GM12878 (cell line): Measurements from ENCODE around the gene KCNQ1. TPM values are rescaled to one million over a fixed set of nuclear protein-coding genes. Genes with fewer than 3 reads are reported as not detected.

Experiments
- ATAC-seq: fragments of 200-7000 bp; cut with Tn5 transposase; 3 replicates; pipeline ENCODE4 v1.9.1; 2020; ENCODE audit warnings: mild to moderate bottlenecking, moderate library complexity
- BruUV-seq: library from RNA; stranded (reverse); fragments of 400-500 nt; replicated peaks from 2 replicates; lab custom pipeline; 2021; lab: Mats Ljungman, UMichigan
- CTCF ChIA-PET: fragments of 300-600 bp; sonication (Branson Sonifier 250); formaldehyde crosslinking; extraction: SDS; loops from one replicate; lab custom pipeline; 2021; ENCODE audit warnings: inconsistent platforms; lab: Yijun Ruan, JAX
- POLR2A ChIA-PET: fragments of 350-600 bp; formaldehyde crosslinking; extraction: SDS; loops from one replicate; lab custom pipeline; 2021; ENCODE audit warnings: inconsistent platforms; lab: Charles Lee
- RAD21 ChIA-PET: fragments of 300-600 bp; sonication (Branson Sonifier 250); formaldehyde crosslinking; loops from one replicate; lab custom pipeline; 2023; ENCODE audit warnings: antibody characterized with exemption; ENCODE audit not compliant: unreplicated experiment; lab: Charles Lee
- SMC1A ChIA-PET: fragments of 300-600 bp; sonication (Branson Sonifier 250); formaldehyde crosslinking; loops from one replicate; lab custom pipeline; 2023; ENCODE audit not compliant: unreplicated experiment, uncharacterized antibody; lab: Charles Lee
- DNase-seq: peaks from one replicate; pipeline ENCODE4 v3.0.0-alpha.2; 2011; ENCODE audit warnings: low read depth, low spot score
- FAIRE-seq: peaks from 3 replicates; lab custom pipeline; 2011; peaks lifted over from hg19 to GRCh38; lab: Jason Lieb, UNC
- H2AFZ ChIP-seq: 2 replicates; pipeline ENCODE4 v1.6.0; 2011; ENCODE audit warnings: low read depth, low read length, control low read depth; ENCODE audit not compliant: control insufficient read depth
- H3K27ac ChIP-seq: 2 replicates; pipeline ENCODE4 v1.5.1; 2011; ENCODE audit warnings: control low read depth; ENCODE audit not compliant: control insufficient read depth, insufficient read depth
- H3K27me3 ChIP-seq, 2 experiments: replicated peaks in 1 of 2; 2 replicates each; pipeline versions ENCODE4 v1.6.0 to v1.6.1; 2011; ENCODE audit warnings: low read length in 1 of 2; ENCODE audit not compliant: control insufficient read depth in 2 of 2, insufficient read depth in 2 of 2
- H3K36me3 ChIP-seq, 2 experiments: 2 replicates each; pipeline ENCODE4 v1.5.1; 2011; ENCODE audit warnings: low read length in 1 of 2; ENCODE audit not compliant: control insufficient read depth in 2 of 2, insufficient read depth in 2 of 2
- H3K4me1 ChIP-seq: 2 replicates; pipeline ENCODE4 v1.6.1; 2011; ENCODE audit warnings: mild to moderate bottlenecking, low read length, moderate library complexity, mixed read lengths; ENCODE audit not compliant: control insufficient read depth, insufficient read depth
- H3K4me2 ChIP-seq: 2 replicates; pipeline ENCODE4 v1.6.0; 2011; ENCODE audit warnings: control low read depth; ENCODE audit not compliant: control insufficient read depth, insufficient read depth
- H3K4me3 ChIP-seq: fragments of 200-600 bp; sonication (generic); 2 replicates; pipeline ENCODE4 v1.5.1; 2016
- H3K79me2 ChIP-seq: 2 replicates; pipeline ENCODE4 v1.6.0; 2011; ENCODE audit warnings: low read length; ENCODE audit not compliant: control insufficient read depth, insufficient read depth
- H3K9ac ChIP-seq: 2 replicates; pipeline ENCODE4 v1.8.0; 2011; ENCODE audit warnings: low read length, control low read depth, mixed read lengths; ENCODE audit not compliant: control insufficient read depth, insufficient read depth
- H3K9me3 ChIP-seq: replicated peaks from 3 replicates; pipeline ENCODE4 v1.5.1; 2011; ENCODE audit warnings: mild to moderate bottlenecking, low read length; ENCODE audit not compliant: control insufficient read depth, insufficient read depth
- H4K20me1 ChIP-seq: 2 replicates; pipeline ENCODE4 v1.6.0; 2011; ENCODE audit not compliant: control insufficient read depth, insufficient read depth
- ASH2L ChIP-seq: fragments of 300-600, 200-600 bp; sonication (generic); IDR thresholded peaks from 2 replicates; pipeline ENCODE4 v1.6.1; 2017; ENCODE audit warnings: low read depth, mild to moderate bottlenecking, borderline replicate concordance
- BHLHE40 ChIP-seq, 2 experiments: fragments of 450-650 bp in 1 of 2; IDR thresholded peaks; 2 replicates each; pipeline ENCODE4 v1.6.1; 2011 to 2017; ENCODE audit warnings: low read depth in 2 of 2, borderline replicate concordance in 1 of 2, improper control_type of control experiment in 1 of 2, low read length in 1 of 2, mild to moderate bottlenecking in 1 of 2
- MAX ChIP-seq: IDR thresholded peaks from 2 replicates; pipeline ENCODE4 v1.6.1; 2012; ENCODE audit warnings: low read depth, low read length, improper control_type of control experiment
- MYB ChIP-seq: fragments of 150-350 bp; IDR thresholded peaks from 2 replicates; pipeline ENCODE4 v1.6.1; 2014; ENCODE audit warnings: mild to moderate bottlenecking, low read depth, low read length, borderline replicate concordance
- NBN ChIP-seq: fragments of 450-650 bp; IDR thresholded peaks from 2 replicates; pipeline ENCODE4 v1.6.1; 2016
- NR2C2 ChIP-seq: IDR thresholded peaks from 2 replicates; pipeline ENCODE4 v1.6.1; 2011; ENCODE audit warnings: borderline replicate concordance, low read depth; ENCODE audit not compliant: control insufficient read depth, insufficient read length
- PAX8 ChIP-seq: fragments of 450-650 bp; IDR thresholded peaks from 2 replicates; pipeline ENCODE4 v1.6.1; 2017; ENCODE audit warnings: mild to moderate bottlenecking, moderate library complexity
- POU2F2 ChIP-seq: IDR thresholded peaks from 3 replicates; pipeline ENCODE4 v1.6.1; 2011; ENCODE audit warnings: low read depth, mild to moderate bottlenecking, low read length, borderline replicate concordance
- RBBP5 ChIP-seq: fragments of 200-600 bp; sonication (generic); conservative IDR thresholded peaks from 2 replicates; pipeline ENCODE4 v1.6.1; 2016
- SIN3A ChIP-seq: IDR thresholded peaks from 2 replicates; pipeline ENCODE4 v1.6.1; 2012; ENCODE audit warnings: low read depth, low read length, improper control_type of control experiment
- STAT3 ChIP-seq: IDR thresholded peaks from 2 replicates; pipeline ENCODE4 v1.6.1; 2011; ENCODE audit warnings: low read depth, low read length, improper control_type of control experiment
- SUZ12 ChIP-seq: fragments of 200-600 bp; sonication (generic); IDR thresholded peaks from one replicate; pipeline ENCODE4 v1.6.1; 2018; ENCODE audit warnings: antibody characterized with exemption, mild to moderate bottlenecking; ENCODE audit not compliant: unreplicated experiment
- USF2 ChIP-seq: IDR thresholded peaks from 2 replicates; pipeline ENCODE4 v1.6.1; 2011; ENCODE audit warnings: low read depth, low read length, improper control_type of control experiment, borderline replicate concordance
- ZNF217 ChIP-seq: fragments of 450-650 bp; IDR thresholded peaks from 2 replicates; pipeline ENCODE4 v1.6.1; 2017; ENCODE audit warnings: antibody characterized with exemption, mild to moderate bottlenecking
- ZNF24 ChIP-seq: fragments of 450-650 bp; IDR thresholded peaks from 2 replicates; pipeline ENCODE4 v1.6.1; 2017; ENCODE audit warnings: antibody characterized with exemption, mild to moderate bottlenecking
- ZNF384 ChIP-seq: IDR thresholded peaks from 2 replicates; pipeline ENCODE4 v1.6.1; 2012; ENCODE audit warnings: low read depth, mild to moderate bottlenecking, low read length, improper control_type of control experiment, borderline replicate concordance
- ZNF687 ChIP-seq: fragments of 450-650 bp; IDR thresholded peaks from 2 replicates; pipeline ENCODE4 v1.6.1; 2017; ENCODE audit warnings: mild to moderate bottlenecking, moderate library complexity
- ZSCAN29 ChIP-seq: fragments of 450-650 bp; IDR thresholded peaks from 2 replicates; pipeline ENCODE4 v1.6.1; 2017; ENCODE audit warnings: mild to moderate bottlenecking, moderate library complexity
- WGBS: methylation state at CpG from one replicate; pipeline ENCODE4 v1.1.6; 2016; ENCODE audit warnings: low lambda C conversion rate; ENCODE audit not compliant: insufficient replicate concordance, insufficient coverage; ENCODE audit errors: missing lambda C conversion rate; 5-methylcytosine and 5-hydroxymethylcytosine counted together
- in situ Hi-C: fragments of 300-500 bp; cut with MboI; formaldehyde crosslinking; loops from 9 replicates; pipeline ENCODE4 v1.14.3; 2018; ENCODE audit warnings: mixed read lengths
- intact Hi-C: fragments of 100-400 bp; cut with micrococcal nuclease; formaldehyde crosslinking; loops from one replicate; pipeline ENCODE4 v1.14.2; 2022; ENCODE audit not compliant: unreplicated experiment
- polyA plus RNA-seq, 11 experiments: library from polyadenylated mRNA; depleted of rRNA in 4 of 11; unstranded in 6 of 11; stranded (reverse) in 5 of 11; fragments of >200 nt; fragmentation: Nextera tagmentation in 4 of 11; fragmentation: Illumina TruSeq in 1 of 11; extraction: Ambion mirVana in 4 of 11; extraction: Trizol in 1 of 11; gene quantifications; 1 replicate in 1 of 11; 2 replicates in 10 of 11; pipeline versions ENCODE4 v1.2.1 to v1.2.3, GENCODE V29; 2011 to 2016; ENCODE audit warnings: inconsistent platforms in 2 of 11, missing spikeins in 2 of 11, low read depth in 1 of 11
- total RNA-seq, 4 experiments: library from RNA; depleted of rRNA in 3 of 4; stranded (reverse); fragments of >200 nt in 3 of 4; fragmentation: Illumina TruSeq in 1 of 4; extraction: Trizol in 1 of 4; gene quantifications; 2 replicates each; pipeline versions ENCODE4 v1.2.1 to v1.2.3, GENCODE V29; 2013 to 2021
- TF ChIP-seq, protein P1 (sequence below): fragments of 450-650 bp; IDR thresholded peaks from 2 replicates; pipeline ENCODE4 v1.6.1; 2017; ENCODE audit warnings: low read depth, mild to moderate bottlenecking, moderate library complexity

The KCNQ1 gene
- total and polyA plus RNA-seq, 10 of the 15 experiments (the other 5 are each of a cell fraction or from before 2014, with no cell fraction given): 0.03 to 0.15 (median 0.12) TPM; not detected in 7

DNA sequence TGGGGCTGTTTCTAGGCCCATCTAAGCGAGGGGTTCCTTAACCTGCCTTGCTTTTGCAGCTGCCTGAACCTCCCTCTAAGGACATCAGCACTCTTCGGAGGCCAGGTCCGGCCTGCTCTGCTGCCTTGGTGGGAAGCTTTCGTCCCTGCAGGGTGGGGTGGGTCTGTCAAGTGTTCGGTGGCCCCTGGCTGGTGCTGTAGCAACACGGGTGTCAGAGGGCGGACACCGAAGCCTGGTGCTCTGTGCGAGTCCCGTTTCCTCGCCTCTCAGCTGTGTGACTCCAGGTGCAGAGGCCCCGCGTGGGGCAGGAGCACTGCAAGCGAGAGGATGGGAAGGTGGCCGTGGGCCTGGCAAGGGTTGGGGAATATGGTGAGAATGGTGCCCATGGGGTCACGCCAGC is 376.2 kb downstream of the KCNQ1 start (continued):
- TF ChIP-seq STAT3: no peak
- no peak for TF ChIP-seq NBN
- TF ChIP-seq ZNF687: no peak
- no peak for TF ChIP-seq ZSCAN29
- TF ChIP-seq, all 136 proteins: peak for 0

DNA sequence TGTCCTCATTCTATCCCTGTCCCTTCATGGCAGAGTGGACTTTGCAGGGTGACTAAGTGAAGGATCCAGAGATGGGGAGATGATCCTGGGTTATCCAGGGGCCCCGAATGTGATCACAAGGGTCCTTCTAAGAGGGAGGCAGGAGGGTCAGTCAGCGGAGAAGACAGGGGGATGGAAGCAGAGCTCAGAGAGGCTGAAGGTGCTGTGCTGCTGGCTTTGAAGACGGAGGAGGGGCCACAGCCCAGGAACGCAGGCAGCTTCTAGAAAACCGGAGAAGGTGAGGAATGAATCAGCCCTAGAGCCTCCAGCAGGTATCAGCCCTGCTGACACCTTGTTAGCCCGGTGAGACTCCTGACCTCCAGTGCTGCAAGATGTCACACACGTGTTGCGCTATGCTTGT is 377.1 kb downstream of the KCNQ1 start:
- WGBS: 26% methylated on average over 8 of the region's 8 CpGs
- Histone ChIP-seq H3K4me3 (no peak overlapping the region), H3K4me2 (no peak overlapping the region), H2AFZ (no peak overlapping the region), H3K36me3 (no peaks in the 10 kb centered on the region), H4K20me1 (no peaks in the 10 kb centered on the region), H3K79me2 (no peaks in the 10 kb centered on the region), H3K4me1 (no peaks in the 10 kb centered on the region), H3K27me3 (no peaks in the 10 kb centered on the region; a peak in 1 of 4 replicates), H3K9me3 (peaks cover 12% of the 10 kb centered on the region; the same call in 1 of the 3 replicates), H3K27ac (no peak overlapping the region), H3K9ac (no peak overlapping the region)
- SMC1A ChIA-PET: no interaction called here
- intact Hi-C loops (no loop called here), in situ Hi-C loops (no loop called here)
- FAIRE-seq (no peak), DNase-seq (no peak), ATAC-seq (no peak)
- POLR2A ChIA-PET: no interaction called here
- BruUV-seq: no TSS peak
- CTCF ChIA-PET: no interaction called here
- RAD21 ChIA-PET: no interaction called here
- TF ChIP-seq ZNF24 (no peak), MAX (no peak), ASH2L (no peak), POU2F2 (no peak), RBBP5 (no peak), BHLHE40 (IDR thresholded peaks at IDR 0.05; ENCODE audit: borderline replicate concordance in 1 of 2, low read depth in 2 of 2, low read length in 1 of 2) (no peak), NR2C2 (no peak), USF2 (no peak), PAX8 (no peak), SIN3A (no peak), ZNF217 (no peak), SUZ12 (no peak), MYB (no peak), ZNF384 (no peak)
- TF ChIP-seq, protein P1, sequence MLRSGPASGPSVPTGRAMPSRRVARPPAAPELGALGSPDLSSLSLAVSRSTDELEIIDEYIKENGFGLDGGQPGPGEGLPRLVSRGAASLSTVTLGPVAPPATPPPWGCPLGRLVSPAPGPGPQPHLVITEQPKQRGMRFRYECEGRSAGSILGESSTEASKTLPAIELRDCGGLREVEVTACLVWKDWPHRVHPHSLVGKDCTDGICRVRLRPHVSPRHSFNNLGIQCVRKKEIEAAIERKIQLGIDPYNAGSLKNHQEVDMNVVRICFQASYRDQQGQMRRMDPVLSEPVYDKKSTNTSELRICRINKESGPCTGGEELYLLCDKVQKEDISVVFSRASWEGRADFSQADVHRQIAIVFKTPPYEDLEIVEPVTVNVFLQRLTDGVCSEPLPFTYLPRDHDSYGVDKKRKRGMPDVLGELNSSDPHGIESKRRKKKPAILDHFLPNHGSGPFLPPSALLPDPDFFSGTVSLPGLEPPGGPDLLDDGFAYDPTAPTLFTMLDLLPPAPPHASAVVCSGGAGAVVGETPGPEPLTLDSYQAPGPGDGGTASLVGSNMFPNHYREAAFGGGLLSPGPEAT: no peak
